Tibial nerve (tissue), 4 donors: ENCODE data around the gene WIPF1. TPM values are rescaled to one million over a fixed set of nuclear protein-coding genes. Genes with fewer than 3 reads are reported as not detected.
A peak's percentile ranks its signal among the peaks of the same experiment; 100 is the strongest.

Experiments used
- DNase-seq, 2 donors: peaks; one replicate each; pipeline ENCODE4 v3.0.0-alpha.2; 2019; ENCODE audit warnings: low spot score in 2 of 2
- H3K27ac ChIP-seq, 4 donors: fragments of 200-600 bp; sonication (generic) in 3 of 4; one replicate each; pipeline ENCODE4 v1.5.1; 2017 to 2019; ENCODE audit warnings: mild to moderate bottlenecking in 1 of 4
- H3K27me3 ChIP-seq, 2 donors: fragments of 200-600 bp; sonication (generic) in 1 of 2; one replicate each; pipeline versions ENCODE4 v1.5.1 to v1.6.0; 2017 to 2019
- H3K36me3 ChIP-seq, 3 donors: fragments of 200-600 bp; sonication (generic); one replicate each; pipeline ENCODE4 v1.5.1; 2018 to 2019
- H3K4me1 ChIP-seq, 4 donors: fragments of 200-600 bp; sonication (generic) in 3 of 4; one replicate each; pipeline ENCODE4 v1.5.1; 2017 to 2019
- H3K4me3 ChIP-seq, 4 donors: fragments of 200-600 bp; sonication (generic) in 3 of 4; one replicate each; pipeline ENCODE4 v1.5.1; 2017 to 2019; ENCODE audit warnings: mild to moderate bottlenecking in 1 of 4, moderate library complexity in 1 of 4
- H3K9me3 ChIP-seq, 4 donors: fragments of 200-600 bp; sonication (generic) in 3 of 4; one replicate each; pipeline ENCODE4 v1.5.1; 2017 to 2019
- EP300 ChIP-seq, 2 donors: sonication (generic); formaldehyde crosslinking; IDR thresholded peaks; one replicate each; pipeline ENCODE4 v1.6.1; 2017; ENCODE audit warnings: antibody characterized with exemption in 2 of 2, mild to moderate bottlenecking in 1 of 2
- POLR2A ChIP-seq, 2 donors: fragments of 450-650 bp; IDR thresholded peaks; one replicate each; pipeline ENCODE4 v1.6.1; 2017; ENCODE audit warnings: antibody characterized with exemption in 2 of 2, mild to moderate bottlenecking in 2 of 2, moderate library complexity in 2 of 2
- WGBS, 2 donors: methylation state at CpG; one replicate each; pipeline ENCODE4 v1.1.5; 2018; 5-methylcytosine and 5-hydroxymethylcytosine counted together
- total RNA-seq, 4 donors: library from RNA; depleted of rRNA; stranded (reverse); fragments of >200 nt; gene quantifications; one replicate each; pipeline ENCODE4 v1.1.0, GENCODE V29; 2016
- TF ChIP-seq, protein P1 (sequence below), 5 experiments: fragments of 200-600 bp in 3 of 5; fragments of 450-650 bp in 2 of 5; sonication (generic) in 3 of 5; IDR thresholded peaks; one replicate each; pipeline ENCODE4 v1.5.1; 2016 to 2019; ENCODE audit warnings: antibody characterized with exemption in 5 of 5, mild to moderate bottlenecking in 3 of 5, moderate library complexity in 2 of 5

Gene WIPF1
- total RNA-seq, 4 donors from 2014 or later = 43.2 to 63.8 (median 52.9) TPM

- WGBS, 2 donors = 91 to 93% methylated on average over 2 of the region's 2 CpGs
- Histone ChIP-seq H3K27ac (peak overlapping the region; percentile 5 to 91 (median 80)), H3K27me3 (no peaks in the 10 kb centered on the region), H3K36me3 (no peaks in the 10 kb centered on the region), H3K9me3 (no peaks in the 10 kb centered on the region), H3K4me1 (peaks cover 0 to 92% (median 37%) of the 10 kb centered on the region in 4 donors), H3K4me3 (peak overlapping the region in 1 of 4 donors; percentile 40)
- DNase-seq = no peak
- TF ChIP-seq POLR2A (IDR thresholded peaks at IDR 0.05) = no peak
- TF ChIP-seq, protein P1, sequence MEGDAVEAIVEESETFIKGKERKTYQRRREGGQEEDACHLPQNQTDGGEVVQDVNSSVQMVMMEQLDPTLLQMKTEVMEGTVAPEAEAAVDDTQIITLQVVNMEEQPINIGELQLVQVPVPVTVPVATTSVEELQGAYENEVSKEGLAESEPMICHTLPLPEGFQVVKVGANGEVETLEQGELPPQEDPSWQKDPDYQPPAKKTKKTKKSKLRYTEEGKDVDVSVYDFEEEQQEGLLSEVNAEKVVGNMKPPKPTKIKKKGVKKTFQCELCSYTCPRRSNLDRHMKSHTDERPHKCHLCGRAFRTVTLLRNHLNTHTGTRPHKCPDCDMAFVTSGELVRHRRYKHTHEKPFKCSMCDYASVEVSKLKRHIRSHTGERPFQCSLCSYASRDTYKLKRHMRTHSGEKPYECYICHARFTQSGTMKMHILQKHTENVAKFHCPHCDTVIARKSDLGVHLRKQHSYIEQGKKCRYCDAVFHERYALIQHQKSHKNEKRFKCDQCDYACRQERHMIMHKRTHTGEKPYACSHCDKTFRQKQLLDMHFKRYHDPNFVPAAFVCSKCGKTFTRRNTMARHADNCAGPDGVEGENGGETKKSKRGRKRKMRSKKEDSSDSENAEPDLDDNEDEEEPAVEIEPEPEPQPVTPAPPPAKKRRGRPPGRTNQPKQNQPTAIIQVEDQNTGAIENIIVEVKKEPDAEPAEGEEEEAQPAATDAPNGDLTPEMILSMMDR (IDR thresholded peaks at IDR 0.05) = no peak
- TF ChIP-seq EP300 (IDR thresholded peaks at IDR 0.05) = no peak
Measured at GRCh38 chr2:174594456-174594855, 3.1 kb downstream of the WIPF1 start.

DNA sequence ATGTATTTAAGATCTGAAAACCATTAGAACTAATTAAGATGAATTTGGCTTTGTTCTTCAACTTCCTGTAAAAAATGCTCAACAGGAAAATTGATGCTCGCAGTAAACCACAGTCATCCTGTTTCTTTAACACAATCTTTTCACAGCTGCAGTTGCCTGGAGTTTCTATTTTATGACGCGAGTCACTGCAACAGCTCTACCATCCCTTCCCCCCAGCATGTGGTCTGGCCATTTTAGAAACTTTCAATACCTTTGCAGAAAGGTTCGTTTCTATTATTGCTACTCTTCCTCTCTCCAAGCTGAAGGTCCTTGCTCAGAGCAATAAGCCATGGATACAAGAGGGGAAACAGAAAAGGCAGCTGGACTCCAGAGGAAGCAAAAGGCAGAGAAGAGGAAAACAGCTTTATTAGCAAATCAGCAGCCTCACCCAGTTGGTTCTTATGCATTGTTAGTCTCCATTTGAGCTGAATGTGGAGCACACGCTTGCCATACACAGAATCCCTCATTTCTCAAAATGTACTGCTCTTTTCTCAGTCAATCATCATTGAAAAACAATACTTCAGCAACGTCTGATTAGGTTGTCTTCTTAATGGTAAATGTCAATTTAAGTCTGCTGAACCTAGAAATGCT, 3.9 kb downstream of the WIPF1 start:
- H3K27ac ChIP-seq = peak overlapping the region; percentile 5 to 91 (median 80)
- WGBS, 2 donors = 11 to 14% methylated on average over 6 of the region's 6 CpGs
- H3K4me1 ChIP-seq = peaks cover 0 to 94% (median 41%) of the 10 kb centered on the region in 4 donors
- no peaks in the 10 kb centered on the region for H3K27me3 ChIP-seq
- H3K9me3 ChIP-seq = no peaks in the 10 kb centered on the region
- no peaks in the 10 kb centered on the region for H3K36me3 ChIP-seq
- H3K4me3 ChIP-seq = peak overlapping the region in 2 of 4 donors; percentile 15 to 26
- DNase-seq = peak in 1 of 2 donors; percentile 41
- TF ChIP-seq POLR2A (IDR thresholded peaks at IDR 0.05) = peak in 1 of 2 donors; percentile 24
- TF ChIP-seq EP300 (IDR thresholded peaks at IDR 0.05) = peak; percentile 40 to 64
- TF ChIP-seq, protein P1 (IDR thresholded peaks at IDR 0.05) = no peak

GRCh38 chr2:174593041-174593440, 4.6 kb downstream of the WIPF1 start:
- Histone ChIP-seq H3K36me3 (no peaks in the 10 kb centered on the region), H3K4me1 (peaks cover 0 to 97% (median 42%) of the 10 kb centered on the region in 4 donors), H3K4me3 (peak overlapping the region in 1 of 4 donors; percentile 26), H3K27me3 (no peaks in the 10 kb centered on the region), H3K27ac (peak overlapping the region in 3 of 4 donors; percentile 76 to 91 (median 83)), H3K9me3 (no peaks in the 10 kb centered on the region)
- no peak for DNase-seq
- TF ChIP-seq, protein P1 (IDR thresholded peaks at IDR 0.05) = no peak

GRCh38 chr2:174591740-174592139, 5.9 kb downstream of the WIPF1 start:
- H3K27ac ChIP-seq = peak overlapping the region in 3 of 4 donors; percentile 36 to 83 (median 70)
- WGBS, 2 donors = 50% methylated on average over 5 of the region's 5 CpGs
- no peak overlapping the region for H3K4me3 ChIP-seq

More at GRCh38 chr2:174591740-174592139, 5.9 kb downstream of the WIPF1 start:
- no peak for DNase-seq
- H3K4me1 ChIP-seq = peaks cover 0 to 97% (median 46%) of the 10 kb centered on the region in 4 donors
- H3K36me3 ChIP-seq = no peaks in the 10 kb centered on the region
- H3K27me3 ChIP-seq = no peaks in the 10 kb centered on the region
- TF ChIP-seq POLR2A (IDR thresholded peaks at IDR 0.05) = no peak
- no peak for TF ChIP-seq EP300 (IDR thresholded peaks at IDR 0.05)
- TF ChIP-seq, protein P1 (IDR thresholded peaks at IDR 0.05) = no peak
- no peaks in the 10 kb centered on the region for H3K9me3 ChIP-seq
